GM19372 (cell line): ENCODE results near the gene PPP5C.
"Not testable (repeated sequence)": the region's sequence is repeated elsewhere in the genome, so short reads cannot be mapped to it uniquely, and the experiment has no call there.

Experiments used
- ATAC-seq: cut with Tn5 transposase; IDR thresholded peaks from one replicate; pipeline ENCODE4 v1.9.1; 2021; ENCODE audit warnings: mild to moderate bottlenecking, low read depth, moderate library complexity; ENCODE audit not compliant: unreplicated experiment

The PPP5C gene

DNA sequence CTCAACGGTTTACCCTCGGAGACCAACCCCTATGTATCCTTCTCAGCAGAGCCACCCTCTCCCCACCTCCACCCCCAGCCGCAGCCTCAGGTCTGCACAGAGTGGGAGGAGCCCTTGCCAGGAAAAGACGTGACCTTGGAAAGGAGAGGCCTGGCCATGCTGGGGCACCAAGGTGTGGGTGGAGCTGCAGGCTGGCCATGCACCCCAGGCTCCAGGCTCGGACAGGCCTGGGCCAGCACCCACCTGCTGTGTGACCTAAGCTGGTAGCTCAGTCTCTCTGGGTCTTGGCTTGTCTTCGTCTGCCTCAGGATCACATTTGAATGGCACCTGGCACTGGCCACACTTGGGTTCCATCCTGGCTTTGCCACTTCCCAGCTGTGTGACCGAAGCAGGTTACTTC is 37.0 kb downstream of the PPP5C start:
- ATAC-seq: no peak

DNA sequence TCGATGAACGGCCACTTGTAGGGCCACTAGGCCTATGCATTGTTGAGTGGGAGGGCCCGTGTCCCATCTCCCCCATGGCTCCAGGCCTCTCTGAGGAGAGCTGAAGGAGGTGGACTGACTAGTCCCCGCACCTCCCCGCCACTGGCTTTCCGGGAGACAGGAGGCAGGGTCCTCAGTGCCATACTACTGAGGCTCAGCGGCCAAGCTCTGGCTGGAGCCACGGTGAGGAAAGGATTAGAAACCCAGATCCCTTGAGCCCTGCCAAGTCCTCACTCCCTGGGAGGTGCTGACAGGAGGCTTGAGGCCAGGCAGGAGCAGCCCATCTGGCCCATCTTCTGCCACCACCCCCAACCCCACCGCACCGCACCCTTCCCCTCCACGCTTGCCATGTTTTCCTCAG is 37.5 kb downstream of the PPP5C start:
- no peak for ATAC-seq

DNA sequence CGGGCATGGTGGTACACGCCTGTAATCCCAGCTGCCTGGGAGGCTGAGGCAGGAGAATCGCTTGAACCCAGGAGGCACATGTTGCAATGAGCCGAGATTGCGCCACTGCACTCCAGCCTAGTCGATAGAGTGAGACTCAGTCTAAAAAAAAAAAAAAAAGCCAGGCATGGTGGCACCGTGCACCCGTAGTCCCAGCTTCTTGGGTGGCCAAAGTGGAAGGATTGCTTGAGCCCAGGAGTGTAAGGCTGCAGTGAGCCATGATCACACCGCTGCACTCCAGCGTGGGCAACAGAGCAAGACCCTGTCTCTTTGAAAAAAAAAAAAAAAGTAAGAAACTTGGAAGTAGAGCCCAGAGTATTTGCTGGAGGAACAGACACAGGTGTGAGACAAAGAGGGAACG is 38.7 kb downstream of the PPP5C start:
- ATAC-seq: no peak

DNA sequence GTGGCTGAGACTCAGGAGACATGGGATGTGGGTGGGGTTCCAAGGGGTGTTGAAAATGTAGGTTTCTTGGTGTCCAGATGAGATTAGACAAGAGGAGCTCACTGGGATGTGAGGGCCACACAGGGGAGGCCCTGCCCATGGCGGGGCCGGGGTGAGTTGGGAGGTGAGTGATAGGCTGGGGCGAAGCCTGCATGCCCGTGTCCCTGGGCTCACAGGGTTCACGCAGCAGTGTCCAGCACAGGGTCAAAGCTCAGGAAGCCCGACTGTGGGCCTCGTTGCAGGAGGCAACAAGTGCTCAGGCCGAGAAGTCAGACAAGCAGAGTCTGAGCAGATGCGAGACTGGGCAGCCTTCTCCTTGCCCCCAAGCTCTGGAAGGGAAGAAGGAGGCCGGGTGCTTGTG is 39.3 kb downstream of the PPP5C start:
- no peak for ATAC-seq

DNA sequence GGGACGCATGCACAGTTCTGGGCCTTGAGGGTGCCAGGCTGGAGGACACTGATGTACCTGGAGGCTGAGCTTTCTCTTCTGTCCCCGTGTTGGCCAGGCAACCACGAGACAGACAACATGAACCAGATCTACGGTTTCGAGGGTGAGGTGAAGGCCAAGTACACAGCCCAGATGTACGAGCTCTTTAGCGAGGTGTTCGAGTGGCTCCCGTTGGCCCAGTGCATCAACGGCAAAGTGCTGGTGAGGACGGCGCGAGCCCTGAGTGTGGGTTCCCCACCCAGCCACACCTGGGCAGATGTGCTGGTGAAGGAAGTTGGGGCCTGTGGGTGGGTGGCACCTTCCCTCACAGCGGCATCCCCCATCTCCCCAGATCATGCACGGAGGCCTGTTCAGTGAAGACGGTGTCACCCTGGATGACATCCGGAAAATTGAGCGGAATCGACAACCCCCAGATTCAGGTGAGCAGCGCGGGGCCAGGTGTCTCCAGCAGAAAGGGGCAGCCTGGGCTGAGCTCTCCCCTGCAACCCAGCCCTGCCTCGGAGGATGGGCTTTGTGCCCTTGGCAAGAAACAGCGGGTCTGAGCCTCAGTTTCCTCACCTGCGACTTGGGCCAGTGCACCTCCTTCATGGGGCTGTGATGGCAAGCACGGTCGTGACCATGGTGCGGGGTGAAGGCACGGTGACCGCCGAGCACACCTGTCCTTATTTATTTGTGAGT is 40.3 kb downstream of the PPP5C start:
- ATAC-seq: no peak

DNA sequence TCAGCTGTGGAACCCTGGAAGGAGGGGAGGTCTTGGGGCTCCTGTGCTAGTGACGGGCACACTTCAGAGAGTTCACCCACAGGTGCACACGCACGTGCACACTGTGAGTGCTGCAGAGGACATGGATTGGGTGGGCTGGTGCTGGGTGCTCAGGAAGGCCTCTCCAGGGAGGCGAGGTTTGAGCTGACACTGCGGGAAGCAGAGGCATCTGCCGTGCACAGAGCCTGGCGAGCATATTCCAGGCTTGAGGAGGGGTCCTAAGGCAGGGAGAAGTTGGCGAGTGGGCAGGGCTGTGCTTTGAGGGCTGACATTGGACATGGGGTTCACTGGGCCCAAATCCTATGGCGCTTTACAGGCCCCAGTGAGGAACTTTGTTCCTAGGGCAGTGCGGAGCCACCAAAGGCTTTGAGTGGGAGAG is 40.8 kb downstream of the PPP5C start:
- ATAC-seq: no peak

DNA sequence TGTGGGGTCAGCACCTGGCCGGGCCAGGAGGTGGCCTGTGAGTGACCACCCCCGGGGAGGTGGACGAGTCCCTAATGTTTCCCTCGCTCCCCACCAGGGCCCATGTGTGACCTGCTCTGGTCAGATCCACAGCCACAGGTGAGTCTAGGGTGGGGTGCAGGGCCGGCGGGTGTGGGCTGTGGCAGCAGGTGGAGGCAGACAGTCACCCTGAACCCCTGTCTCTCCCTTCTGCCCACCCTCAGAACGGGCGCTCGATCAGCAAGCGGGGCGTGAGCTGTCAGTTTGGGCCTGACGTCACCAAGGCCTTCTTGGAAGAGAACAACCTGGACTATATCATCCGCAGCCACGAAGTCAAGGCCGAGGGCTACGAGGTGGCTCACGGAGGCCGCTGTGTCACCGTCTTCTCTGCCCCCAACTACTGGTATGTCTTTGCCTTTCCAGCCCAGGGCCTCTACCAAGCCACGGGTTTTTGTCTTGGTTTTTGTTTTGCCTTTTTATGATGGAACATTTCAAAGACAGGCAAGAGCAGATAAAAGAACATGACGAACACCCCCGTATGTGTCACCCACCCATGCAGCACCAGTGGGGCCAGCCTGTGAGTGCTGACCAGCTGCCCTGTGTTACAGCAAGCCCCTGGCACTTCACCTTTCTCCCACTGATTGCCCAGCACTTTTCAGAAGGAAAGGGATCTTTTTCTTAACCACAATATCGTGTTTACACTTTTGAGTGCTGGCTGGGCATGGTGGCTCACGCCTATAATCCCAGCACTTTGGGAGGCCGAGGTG is 41.6 kb downstream of the PPP5C start:
- no peak for ATAC-seq

DNA sequence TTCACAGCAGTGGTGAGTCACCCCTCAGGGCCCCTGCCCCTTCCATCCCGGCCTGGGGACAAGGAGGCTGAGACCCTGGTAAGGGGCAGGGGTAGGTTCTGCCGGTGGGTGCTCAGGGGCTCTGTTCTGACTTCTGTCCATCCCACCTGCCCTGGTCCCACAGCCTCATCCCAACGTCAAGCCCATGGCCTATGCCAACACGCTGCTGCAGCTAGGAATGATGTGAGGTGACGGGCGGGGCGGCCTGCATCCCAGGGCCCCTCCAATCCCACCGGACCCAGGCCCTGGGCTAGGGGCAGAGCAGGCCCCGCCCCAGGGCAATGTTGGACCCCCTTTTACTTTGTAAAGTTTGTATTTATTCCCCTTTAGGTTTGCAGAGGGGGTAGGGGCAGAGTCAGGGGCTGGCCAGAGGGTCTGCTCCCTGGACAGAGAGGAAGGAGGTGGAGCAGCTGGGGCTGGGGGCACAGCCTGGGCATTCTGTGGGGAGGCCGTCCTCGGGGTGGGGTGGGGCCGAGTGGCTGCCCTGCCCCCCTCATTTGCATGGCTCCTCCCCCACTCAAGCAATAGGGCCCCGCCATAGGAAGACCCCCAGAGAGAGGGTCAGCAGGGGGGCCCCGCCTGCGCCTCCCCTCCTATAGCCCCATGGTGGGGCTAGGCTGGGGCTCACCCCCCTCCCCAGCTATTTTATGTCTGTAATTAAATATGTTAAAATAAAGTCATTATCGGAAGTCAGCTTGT is 43.4 kb downstream of the PPP5C start:
- no peak for ATAC-seq

DNA sequence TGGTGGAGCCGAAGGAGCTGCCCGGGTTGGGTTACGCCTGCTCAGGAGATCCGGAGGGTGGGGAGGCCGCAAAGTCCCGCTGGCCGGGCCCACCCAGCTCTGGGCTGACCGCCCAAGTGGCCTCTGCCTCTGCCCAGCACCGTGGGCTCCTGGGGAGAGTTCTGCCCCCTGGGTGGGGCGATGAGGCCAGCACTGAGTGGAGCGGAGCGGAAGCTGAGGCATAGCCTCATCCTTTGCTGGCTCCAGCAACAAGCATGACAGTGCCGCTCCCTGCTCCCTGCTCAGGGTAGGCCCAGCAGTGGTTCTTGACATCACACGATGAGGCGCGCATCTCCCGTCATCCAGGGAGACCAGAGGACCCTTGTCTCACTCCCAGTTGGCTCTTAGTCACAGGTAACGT is 44.0 kb downstream of the PPP5C start:
- ATAC-seq: no peak

DNA sequence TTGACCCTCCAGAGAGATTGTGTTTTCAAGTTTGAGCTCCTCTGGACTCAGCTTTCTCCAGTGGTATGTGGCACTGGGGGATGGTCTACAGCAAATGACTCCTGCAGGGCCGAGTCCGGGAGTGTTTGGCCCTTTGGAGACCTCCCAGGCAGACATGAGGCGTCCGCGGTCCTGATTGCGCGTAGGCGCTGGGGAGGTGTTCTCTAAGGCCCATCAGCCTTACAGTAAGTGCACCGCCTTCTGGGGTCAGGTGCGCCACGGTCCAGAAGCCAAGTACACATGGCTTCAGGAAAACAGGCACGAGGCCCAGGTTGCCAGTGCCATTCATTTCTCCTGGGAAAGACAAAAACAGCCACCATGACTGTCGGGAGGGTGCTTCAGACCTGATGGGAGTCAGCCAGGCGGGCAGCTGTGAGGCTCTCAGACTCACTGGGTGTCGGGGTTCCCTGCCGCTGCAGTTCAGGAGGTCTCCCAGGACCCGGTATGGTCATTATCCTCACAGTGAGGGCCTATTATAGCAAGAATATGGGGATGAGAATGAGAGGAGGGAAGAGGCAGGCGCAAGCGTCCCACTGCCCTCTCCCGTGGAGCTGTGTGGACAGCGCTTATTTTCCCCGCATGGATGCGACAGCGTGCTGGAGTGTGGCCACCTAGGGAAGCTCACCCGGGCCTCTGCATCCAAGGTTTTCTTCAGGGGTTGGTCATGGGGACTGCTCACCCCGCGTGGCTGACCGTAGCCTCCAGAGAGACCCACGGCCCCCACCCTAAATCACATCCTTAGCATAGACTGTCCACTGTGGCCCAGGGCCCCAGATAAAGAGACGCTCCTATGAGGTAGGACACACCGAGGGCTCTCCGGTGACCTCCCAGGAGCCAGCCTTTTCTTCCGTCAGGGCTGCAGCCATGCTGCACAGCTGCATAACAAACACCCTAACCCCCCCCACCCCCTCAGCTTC is 44.7 kb downstream of the PPP5C start:
- ATAC-seq: no peak

DNA sequence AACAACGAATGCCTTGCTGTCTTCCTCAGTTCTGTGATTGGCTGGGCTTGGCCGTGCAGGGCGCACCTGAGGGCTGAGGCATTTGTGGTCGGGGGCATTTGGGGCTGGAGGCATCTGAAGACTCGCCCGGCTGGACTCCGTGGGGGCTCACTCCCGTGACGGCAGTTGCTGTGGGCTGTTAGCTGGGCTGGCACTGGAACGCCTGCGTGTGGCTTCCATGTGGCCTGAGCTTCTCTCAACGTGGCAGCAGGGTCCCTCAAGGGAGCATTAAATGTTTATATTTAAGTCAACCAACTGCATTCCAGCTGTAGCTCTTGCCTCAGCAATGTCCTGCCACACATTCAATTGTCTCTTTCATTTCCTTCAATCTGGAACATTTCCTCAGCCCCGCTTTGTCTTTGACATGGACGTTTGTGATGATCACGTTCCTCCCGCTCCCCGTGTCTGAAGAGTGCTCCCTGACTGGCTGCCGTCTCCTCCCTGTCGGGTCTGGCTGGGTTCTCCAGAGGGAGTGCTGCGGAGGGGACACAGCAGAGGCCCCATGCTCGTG is 45.4 kb downstream of the PPP5C start:
- no peak for ATAC-seq

DNA sequence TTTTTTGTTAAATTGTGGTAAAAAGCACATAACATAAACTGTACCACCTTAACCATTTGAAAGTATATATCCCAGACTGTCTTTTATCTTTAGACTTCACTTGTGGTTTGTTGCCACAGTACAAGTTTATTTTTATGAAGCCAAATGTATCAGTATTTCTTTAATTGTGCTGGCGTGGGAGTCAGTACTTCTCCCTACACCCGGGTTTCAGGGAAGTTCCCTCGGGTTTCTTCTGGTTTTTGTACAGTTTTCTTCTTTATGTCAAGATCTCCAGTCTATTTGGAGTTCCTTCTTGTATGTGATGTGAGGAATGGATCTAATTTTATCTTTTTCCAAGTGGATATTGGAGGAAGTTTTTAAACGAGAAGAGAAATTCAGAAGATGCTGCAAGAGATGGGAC is 46.0 kb downstream of the PPP5C start:
- ATAC-seq: no peak

DNA sequence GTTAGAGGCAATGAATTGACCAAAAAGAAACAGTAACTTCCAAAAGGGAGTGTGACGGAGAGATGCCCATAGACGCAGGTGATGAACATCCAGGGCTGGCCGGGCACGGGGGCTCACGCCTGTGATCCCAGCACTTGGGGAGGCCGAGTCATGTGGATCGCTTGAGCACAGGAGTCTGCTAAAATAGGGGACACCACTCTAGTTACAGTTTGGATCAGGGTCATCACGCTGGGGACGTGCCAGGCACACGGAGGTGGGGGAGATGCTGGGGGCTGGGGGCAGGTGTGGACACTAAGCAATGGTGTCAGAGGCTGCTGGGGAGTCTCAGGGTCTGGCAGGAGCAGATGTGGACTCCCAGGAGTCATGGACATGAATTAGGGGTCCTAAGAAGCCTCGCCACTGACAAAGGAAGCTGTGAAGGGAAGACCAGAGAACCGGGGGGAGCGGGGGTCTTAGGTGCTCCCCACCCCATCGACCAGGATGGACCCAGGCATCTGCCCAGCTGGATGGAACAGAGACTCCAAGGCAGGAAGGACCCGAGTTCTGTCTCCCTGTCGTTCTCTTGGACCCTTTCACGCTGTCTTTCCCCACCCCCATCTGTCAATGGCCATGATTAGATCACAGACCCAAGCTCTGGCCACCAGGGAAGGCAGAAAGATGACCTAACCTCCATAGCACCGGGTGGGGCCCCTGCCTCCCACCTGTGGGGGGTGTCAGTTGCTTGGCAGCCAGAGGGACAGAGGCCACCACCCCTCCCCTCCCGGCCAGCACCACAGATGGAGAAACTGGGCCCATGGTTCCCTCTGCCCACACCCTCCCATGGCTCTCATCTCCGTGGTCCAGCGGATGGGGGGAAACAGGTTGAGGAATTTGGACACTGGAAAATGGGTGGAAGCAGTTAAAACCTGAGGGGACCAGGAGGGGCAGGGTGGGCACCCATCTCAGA is 46.8 kb downstream of the PPP5C start:
- no peak for ATAC-seq

DNA sequence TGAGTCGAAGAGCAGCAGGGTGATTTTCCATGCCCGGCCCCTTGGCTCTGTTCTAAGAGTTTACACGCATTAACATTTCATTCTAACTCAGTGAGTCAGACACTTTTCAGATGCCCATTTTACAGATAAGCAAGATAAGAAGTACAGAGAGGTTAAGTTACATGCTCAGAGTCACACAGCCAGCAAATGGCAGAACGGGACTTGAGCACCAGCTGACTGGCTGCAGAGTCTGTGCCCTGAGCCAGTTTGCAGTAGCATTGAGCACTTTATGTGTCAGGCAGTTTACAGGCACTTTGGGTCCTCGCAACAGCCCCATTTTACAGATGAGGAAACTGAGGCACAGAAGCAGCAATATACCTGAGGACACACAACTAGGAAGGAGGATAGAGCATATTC is 47.5 kb downstream of the PPP5C start:
- no peak for ATAC-seq

DNA sequence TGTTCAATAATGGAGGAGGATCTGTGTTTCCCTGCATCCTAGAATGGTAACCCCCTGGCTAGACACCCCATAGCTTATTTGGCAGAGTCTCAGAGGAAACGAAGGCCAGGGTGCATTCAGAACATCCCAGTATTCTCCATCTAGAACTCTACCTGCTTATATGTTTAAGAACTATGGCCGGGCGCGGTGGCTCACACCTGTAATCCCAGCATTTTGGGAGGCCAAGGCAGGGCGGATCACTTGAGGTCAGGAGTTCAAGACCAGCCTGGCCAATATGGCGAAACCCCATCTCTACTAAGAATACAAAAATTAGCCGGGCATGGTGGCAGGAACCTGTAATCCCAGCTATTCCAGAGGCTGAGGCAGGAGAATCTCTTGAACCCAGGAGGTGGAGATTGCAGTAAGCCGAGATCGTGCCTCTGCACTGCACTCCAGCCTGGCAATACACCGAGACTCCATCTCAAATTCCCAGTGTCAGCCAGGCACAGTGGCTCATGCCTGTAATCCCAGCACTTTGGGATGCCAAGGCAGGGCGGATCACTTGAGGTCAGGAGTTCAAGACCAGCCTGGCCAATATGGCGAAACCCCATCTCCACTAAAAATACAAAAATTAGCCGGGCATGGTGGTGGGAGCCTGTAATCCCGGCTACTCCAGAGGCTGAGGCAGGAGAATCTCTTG is 51.1 kb downstream of the PPP5C start:
- ATAC-seq: not testable (repeated sequence)

DNA sequence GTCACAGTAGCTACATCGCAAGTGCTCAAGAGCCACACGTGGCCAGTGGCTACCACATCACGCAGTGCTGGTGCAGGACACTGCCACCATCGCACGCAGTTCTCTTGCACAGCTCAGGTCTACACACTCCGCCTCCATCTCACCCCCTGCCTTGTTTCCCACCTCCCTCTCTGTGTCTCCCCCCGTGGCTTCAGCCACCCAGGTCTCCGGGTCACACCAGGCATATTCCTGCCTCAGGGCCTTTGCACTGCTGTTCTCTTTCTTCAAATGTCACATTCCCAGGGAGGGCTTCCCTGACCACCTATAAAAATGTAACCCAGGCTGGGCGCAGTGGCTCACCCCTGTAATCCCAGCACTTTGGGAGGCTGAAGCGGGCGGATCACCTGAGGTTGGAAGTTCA is 55.8 kb downstream of the PPP5C start:
- no peak for ATAC-seq

DNA sequence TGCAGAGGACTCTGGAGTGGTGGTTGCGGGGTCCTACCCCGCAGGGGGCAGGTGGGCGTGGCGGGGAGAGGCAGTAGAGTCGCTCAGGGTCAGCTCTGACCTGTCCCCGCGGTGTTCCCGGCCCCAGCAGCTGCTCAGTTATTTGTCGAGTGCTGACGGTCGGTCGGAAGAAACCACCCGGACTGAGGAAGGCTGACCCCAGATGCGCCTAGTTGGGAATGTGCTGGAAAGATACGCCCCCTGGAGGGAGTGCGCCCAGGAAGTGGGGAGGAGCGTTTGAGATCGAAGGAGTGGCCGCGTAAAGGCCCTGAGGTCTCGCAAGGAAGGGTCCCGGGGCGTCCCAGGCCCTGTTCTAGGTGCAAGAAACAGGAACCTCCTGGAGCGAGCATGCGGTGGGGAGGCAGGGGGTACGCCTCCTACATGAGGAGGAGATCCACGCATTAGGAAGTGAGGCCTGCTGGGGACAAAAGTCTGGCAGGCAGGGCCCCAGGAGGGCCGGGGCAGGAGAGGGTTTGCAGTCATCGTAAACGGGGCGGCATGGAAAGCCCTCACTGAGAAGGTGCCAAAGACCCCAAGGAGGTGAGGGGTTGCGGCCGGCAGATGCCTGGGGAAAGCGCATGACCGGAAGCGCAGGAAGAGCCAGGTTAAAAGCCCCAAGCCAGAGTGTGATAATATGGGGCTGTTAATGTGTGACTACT is 57.3 kb downstream of the PPP5C start:
- ATAC-seq: no peak
